CD4-positive, CD25-positive, alpha-beta regulatory T cell (primary cell): ENCODE data around the gene FBXL7. TPM values are rescaled to one million over a fixed set of nuclear protein-coding genes. Genes with fewer than 3 reads are reported as not detected.

ENCODE experiments used
- ATAC-seq, 2 donors: fragments of 150-1000 bp; cut with Tn5 transposase; one replicate each; pipeline ENCODE4 v1.10.0; 2021; ENCODE audit warnings: low read depth in 2 of 2, moderate number of reproducible peaks in 2 of 2, moderate library complexity in 1 of 2
- DNase-seq, 3 donors: peaks; one replicate each; pipeline versions ENCODE4 v3.0.0 to v3.0.0-alpha.2; 2012 to 2022; ENCODE audit warnings: mixed read lengths in 1 of 3
- H3K27ac ChIP-seq: one replicate; pipeline ENCODE4 v1.7.0; 2013; ENCODE audit warnings: mild to moderate bottlenecking, low read length; ENCODE audit not compliant: insufficient read depth, poor library complexity, severe bottlenecking
- H3K27me3 ChIP-seq: one replicate; pipeline ENCODE4 v1.7.0; 2013; ENCODE audit warnings: low read length; ENCODE audit not compliant: control insufficient read depth, insufficient read depth
- H3K36me3 ChIP-seq: one replicate; pipeline ENCODE4 v1.7.0; 2013; ENCODE audit warnings: mild to moderate bottlenecking, low read length, moderate library complexity; ENCODE audit not compliant: control insufficient read depth, insufficient read depth
- H3K4me1 ChIP-seq: 2 replicates; pipeline ENCODE4 v1.7.0; 2013; ENCODE audit warnings: mild to moderate bottlenecking, low read length; ENCODE audit not compliant: insufficient read depth, control insufficient read depth, poor library complexity, severe bottlenecking
- H3K4me3 ChIP-seq: one replicate; pipeline ENCODE4 v1.7.0; 2013; ENCODE audit warnings: low read depth, mild to moderate bottlenecking, low read length, moderate library complexity
- H3K9me3 ChIP-seq, 2 experiments: 1 replicate in 1 of 2; 2 replicates in 1 of 2; pipeline ENCODE4 v1.7.0; 2013; ENCODE audit warnings: low read length in 2 of 2, mild to moderate bottlenecking in 1 of 2, moderate library complexity in 1 of 2; ENCODE audit not compliant: control insufficient read depth in 2 of 2
- H3K27ac Mint-ChIP-seq, 3 donors: one replicate each; pipeline ENCODE4 v1.8.0; 2020 to 2022; ENCODE audit warnings: mild to moderate bottlenecking in 3 of 3, mixed read lengths in 3 of 3, moderate library complexity in 2 of 3
- H3K27me3 Mint-ChIP-seq: one replicate; pipeline ENCODE4 v1.8.0; 2022; ENCODE audit warnings: mild to moderate bottlenecking, mixed read lengths
- H3K36me3 Mint-ChIP-seq: one replicate; pipeline ENCODE4 v1.8.0; 2020; ENCODE audit warnings: mixed read lengths
- H3K4me1 Mint-ChIP-seq, 4 donors: one replicate each; pipeline ENCODE4 v1.8.0; 2020 to 2022; ENCODE audit warnings: mixed read lengths in 4 of 4, mild to moderate bottlenecking in 1 of 4
- H3K4me3 Mint-ChIP-seq, 4 donors: one replicate each; pipeline ENCODE4 v1.8.0; 2020 to 2022; ENCODE audit warnings: mild to moderate bottlenecking in 4 of 4, mixed read lengths in 4 of 4, moderate library complexity in 3 of 4
- H3K9me3 Mint-ChIP-seq, 7 donors: one replicate each; pipeline ENCODE4 v1.8.0; 2020 to 2022; ENCODE audit warnings: mixed read lengths in 7 of 7, mild to moderate bottlenecking in 3 of 7, moderate library complexity in 2 of 7
- polyA plus RNA-seq, 4 donors: library from polyadenylated mRNA; unstranded; fragments of 300-500 nt; fragmentation: Illumina TruSeq; gene quantifications; one replicate each; pipeline ENCODE4 v1.2.3, GENCODE V29; 2021
- total RNA-seq: library from RNA; stranded (reverse); gene quantifications from one replicate; pipeline ENCODE4 v1.2.3, GENCODE V29; 2022

FBXL7 gene
- total and polyA plus RNA-seq, 5 donors from 2014 or later = not detected

GRCh38 chr5:15899481-15899880 is 399.5 kb downstream of the FBXL7 start:
- H3K27ac Mint-ChIP-seq = no peak overlapping the region
- no peak overlapping the region for H3K4me3 Mint-ChIP-seq
- DNase-seq = no peak
- H3K4me1 Mint-ChIP-seq = no peaks in the 10 kb centered on the region
- no peaks in the 10 kb centered on the region for H3K4me1 ChIP-seq
- no peak overlapping the region for H3K4me3 ChIP-seq
- H3K27me3 ChIP-seq = no peaks in the 10 kb centered on the region
- no peak overlapping the region for H3K27ac ChIP-seq
- H3K9me3 ChIP-seq = no peaks in the 10 kb centered on the region
- H3K36me3 ChIP-seq = no peaks in the 10 kb centered on the region
- peaks cover 0 to 9% (median 4%) of the 10 kb centered on the region in 7 donors for H3K9me3 Mint-ChIP-seq
- no peaks in the 10 kb centered on the region for H3K36me3 Mint-ChIP-seq
- no peak for ATAC-seq
- no peaks in the 10 kb centered on the region for H3K27me3 Mint-ChIP-seq

DNA sequence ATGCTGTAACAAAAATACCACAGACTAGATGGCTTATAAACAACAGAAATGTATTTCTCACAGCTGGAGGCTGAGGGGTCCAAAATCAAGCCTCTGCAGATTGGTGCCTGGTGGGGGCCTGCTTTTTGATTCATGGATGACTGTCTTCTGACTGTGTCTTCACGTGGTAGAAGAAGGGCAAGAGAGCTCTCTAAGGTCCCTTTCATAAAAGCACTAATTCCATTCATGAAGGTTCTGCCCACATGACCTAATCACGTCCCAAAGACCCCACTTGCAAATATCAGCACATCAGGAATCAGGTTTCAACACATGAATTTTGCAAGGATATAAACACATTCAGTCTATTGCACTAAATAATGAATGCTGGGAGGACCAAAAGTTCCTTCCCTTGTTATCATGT is 401.2 kb downstream of the FBXL7 start:
- no peaks in the 10 kb centered on the region for H3K36me3 Mint-ChIP-seq
- H3K4me3 ChIP-seq = no peak overlapping the region
- H3K27me3 ChIP-seq = no peaks in the 10 kb centered on the region
- H3K9me3 Mint-ChIP-seq = peaks cover 0 to 9% (median 4%) of the 10 kb centered on the region in 7 donors
- DNase-seq = no peak
- H3K27ac ChIP-seq = no peak overlapping the region
- H3K9me3 ChIP-seq = peaks cover 0 to 5% of the 10 kb centered on the region in 2 experiments
- no peak overlapping the region for H3K27ac Mint-ChIP-seq
- no peaks in the 10 kb centered on the region for H3K4me1 ChIP-seq
- no peak for ATAC-seq
- H3K36me3 ChIP-seq = no peaks in the 10 kb centered on the region
- no peaks in the 10 kb centered on the region for H3K4me1 Mint-ChIP-seq
- H3K4me3 Mint-ChIP-seq = no peak overlapping the region
- H3K27me3 Mint-ChIP-seq = no peaks in the 10 kb centered on the region

DNA sequence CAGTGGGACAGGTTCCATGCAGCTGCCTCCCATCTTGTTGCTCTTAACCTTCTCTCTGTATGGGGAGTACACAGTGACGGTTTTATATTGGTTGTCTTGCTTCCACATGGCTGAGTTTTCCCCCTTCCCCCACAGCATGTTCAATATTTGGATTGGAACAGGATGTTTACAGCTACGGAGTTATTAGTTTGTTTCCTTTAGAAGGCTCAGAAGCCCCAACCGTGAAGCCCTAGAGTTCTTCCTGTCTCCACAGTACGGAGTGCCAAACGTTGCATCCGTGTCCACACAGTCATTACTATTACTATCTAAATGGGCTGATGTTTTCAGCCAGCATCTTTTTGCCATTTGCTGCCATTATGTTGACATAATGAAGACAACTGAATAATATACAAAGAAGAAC is 402.1 kb downstream of the FBXL7 start:
- Mint-ChIP-seq H3K4me3 (no peak overlapping the region), H3K27me3 (no peaks in the 10 kb centered on the region), H3K9me3 (peaks cover 0 to 9% (median 4%) of the 10 kb centered on the region in 7 donors), H3K4me1 (no peaks in the 10 kb centered on the region), H3K36me3 (no peaks in the 10 kb centered on the region), H3K27ac (no peak overlapping the region)
- Histone ChIP-seq H3K4me3 (no peak overlapping the region), H3K4me1 (no peaks in the 10 kb centered on the region), H3K9me3 (peaks cover 0 to 5% of the 10 kb centered on the region in 2 experiments), H3K27ac (no peak overlapping the region), H3K27me3 (no peaks in the 10 kb centered on the region), H3K36me3 (no peaks in the 10 kb centered on the region)
- ATAC-seq = no peak
- DNase-seq = no peak

DNA sequence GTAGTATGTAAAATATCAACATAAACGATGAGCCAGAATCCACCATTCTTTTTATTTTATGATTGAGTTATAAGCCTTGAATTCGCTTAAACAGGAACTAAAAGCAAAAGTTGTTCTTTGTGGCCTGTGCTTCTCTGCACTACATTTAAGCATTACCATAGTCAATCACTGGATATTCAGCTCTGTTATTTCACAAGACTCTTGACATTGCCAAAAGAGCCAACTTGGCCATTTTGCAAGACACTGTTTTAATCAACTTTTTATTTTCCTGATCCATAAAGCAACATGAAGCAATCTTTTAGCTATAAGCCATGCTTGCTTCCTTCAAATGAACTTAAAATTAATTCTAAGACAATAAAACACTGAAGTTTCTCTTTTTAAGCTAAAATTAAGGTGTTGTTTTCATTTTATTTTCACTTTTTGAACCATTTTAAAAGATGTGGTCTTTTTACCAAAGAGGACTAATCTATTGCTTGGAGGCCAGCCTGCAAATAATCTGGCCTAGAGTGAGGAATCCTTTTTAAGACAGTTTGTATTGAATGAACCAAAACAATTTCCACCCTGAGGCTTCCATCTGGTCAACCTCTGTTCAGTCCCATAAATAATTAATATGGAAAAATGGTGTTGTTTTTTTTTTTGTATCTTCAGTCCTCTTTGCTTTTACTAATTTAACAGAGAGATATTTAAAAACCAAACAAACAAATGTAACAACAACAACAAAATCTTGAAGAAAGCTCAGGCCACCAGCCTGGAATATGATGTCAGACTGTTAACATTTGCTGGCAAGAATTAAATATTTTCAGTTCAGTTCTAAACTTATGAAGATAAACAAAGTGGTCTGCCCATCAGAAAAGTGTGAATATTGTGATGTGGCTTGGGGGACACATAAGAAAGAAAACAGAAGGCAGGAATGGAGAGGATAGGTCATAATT is 405.2 kb downstream of the FBXL7 start:
- peaks cover 0 to 4% (median 2%) of the 10 kb centered on the region in 7 donors for H3K9me3 Mint-ChIP-seq
- H3K9me3 ChIP-seq = peaks cover 0 to 5% of the 10 kb centered on the region in 2 experiments
- H3K27me3 ChIP-seq = no peaks in the 10 kb centered on the region
- H3K4me1 Mint-ChIP-seq = no peaks in the 10 kb centered on the region
- H3K27ac Mint-ChIP-seq = no peak overlapping the region
- H3K4me3 ChIP-seq = no peak overlapping the region
- no peaks in the 10 kb centered on the region for H3K36me3 Mint-ChIP-seq
- ATAC-seq (no peak), DNase-seq (no peak)
- no peak overlapping the region for H3K4me3 Mint-ChIP-seq
- no peaks in the 10 kb centered on the region for H3K27me3 Mint-ChIP-seq
- H3K4me1 ChIP-seq = no peaks in the 10 kb centered on the region
- H3K27ac ChIP-seq = no peak overlapping the region
- H3K36me3 ChIP-seq = no peaks in the 10 kb centered on the region

- Mint-ChIP-seq H3K27me3 (no peaks in the 10 kb centered on the region), H3K9me3 (peaks cover 0 to 11% (median 5%) of the 10 kb centered on the region in 7 donors), H3K4me1 (no peaks in the 10 kb centered on the region), H3K27ac (no peak overlapping the region), H3K36me3 (no peaks in the 10 kb centered on the region), H3K4me3 (no peak overlapping the region)
- ATAC-seq (no peak), DNase-seq (no peak)
- no peak overlapping the region for H3K27ac ChIP-seq
- H3K36me3 ChIP-seq = no peaks in the 10 kb centered on the region
- no peaks in the 10 kb centered on the region for H3K4me1 ChIP-seq
- no peak overlapping the region for H3K4me3 ChIP-seq
- peaks cover 0 to 5% of the 10 kb centered on the region in 2 experiments for H3K9me3 ChIP-seq
- no peaks in the 10 kb centered on the region for H3K27me3 ChIP-seq
These were observed 414.7 kb downstream of the FBXL7 start for GRCh38 chr5:15914638-15915037.

GRCh38 chr5:15926586-15926985 is 426.6 kb downstream of the FBXL7 start:
- H3K4me1 ChIP-seq = no peaks in the 10 kb centered on the region
- Mint-ChIP-seq H3K9me3 (peaks cover 2 to 13% (median 4%) of the 10 kb centered on the region in 7 donors), H3K36me3 (no peaks in the 10 kb centered on the region), H3K4me1 (no peaks in the 10 kb centered on the region), H3K27ac (no peak overlapping the region), H3K4me3 (no peak overlapping the region), H3K27me3 (no peaks in the 10 kb centered on the region)
- no peak overlapping the region for H3K27ac ChIP-seq
- H3K36me3 ChIP-seq = no peaks in the 10 kb centered on the region
- H3K27me3 ChIP-seq = no peaks in the 10 kb centered on the region
- no peak for DNase-seq
- H3K9me3 ChIP-seq = no peaks in the 10 kb centered on the region
- H3K4me3 ChIP-seq = no peak overlapping the region
- no peak for ATAC-seq

GRCh38 chr5:15927710-15928380 is 427.9 kb downstream of the FBXL7 start:
- Mint-ChIP-seq H3K4me3 (no peak overlapping the region), H3K36me3 (no peaks in the 10 kb centered on the region), H3K27me3 (no peaks in the 10 kb centered on the region), H3K4me1 (no peaks in the 10 kb centered on the region), H3K27ac (no peak overlapping the region), H3K9me3 (peaks cover 2 to 14% (median 3%) of the 10 kb centered on the region in 7 donors)
- DNase-seq (no peak), ATAC-seq (no peak)
- H3K4me1 ChIP-seq = no peaks in the 10 kb centered on the region
- no peaks in the 10 kb centered on the region for H3K36me3 ChIP-seq
- H3K4me3 ChIP-seq = no peak overlapping the region
- no peak overlapping the region for H3K27ac ChIP-seq
- no peaks in the 10 kb centered on the region for H3K27me3 ChIP-seq
- no peaks in the 10 kb centered on the region for H3K9me3 ChIP-seq
